ENCODE data around the gene PRDX1.

DNA sequence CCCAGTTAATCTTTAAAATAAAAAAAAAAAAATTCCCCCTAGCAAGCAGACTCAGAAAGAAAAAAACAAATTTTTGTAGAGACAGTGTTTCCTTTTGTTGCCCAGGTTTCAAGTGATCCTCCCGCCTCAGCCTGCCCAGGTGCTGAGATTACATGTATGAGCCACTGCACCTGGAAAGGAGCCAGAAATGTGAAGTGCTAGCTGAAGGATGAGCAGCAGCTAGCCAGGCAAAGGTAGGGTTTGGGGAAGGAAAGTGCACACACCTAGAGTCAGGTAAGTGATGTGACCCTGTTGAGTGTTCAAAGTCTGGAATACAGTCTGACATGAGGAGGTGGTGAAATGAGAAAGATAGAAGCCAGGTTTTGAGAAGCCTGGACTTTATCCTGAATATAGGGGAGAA is 30.6 kb upstream of the PRDX1 start:
- TF ChIP-seq, protein P1, sequence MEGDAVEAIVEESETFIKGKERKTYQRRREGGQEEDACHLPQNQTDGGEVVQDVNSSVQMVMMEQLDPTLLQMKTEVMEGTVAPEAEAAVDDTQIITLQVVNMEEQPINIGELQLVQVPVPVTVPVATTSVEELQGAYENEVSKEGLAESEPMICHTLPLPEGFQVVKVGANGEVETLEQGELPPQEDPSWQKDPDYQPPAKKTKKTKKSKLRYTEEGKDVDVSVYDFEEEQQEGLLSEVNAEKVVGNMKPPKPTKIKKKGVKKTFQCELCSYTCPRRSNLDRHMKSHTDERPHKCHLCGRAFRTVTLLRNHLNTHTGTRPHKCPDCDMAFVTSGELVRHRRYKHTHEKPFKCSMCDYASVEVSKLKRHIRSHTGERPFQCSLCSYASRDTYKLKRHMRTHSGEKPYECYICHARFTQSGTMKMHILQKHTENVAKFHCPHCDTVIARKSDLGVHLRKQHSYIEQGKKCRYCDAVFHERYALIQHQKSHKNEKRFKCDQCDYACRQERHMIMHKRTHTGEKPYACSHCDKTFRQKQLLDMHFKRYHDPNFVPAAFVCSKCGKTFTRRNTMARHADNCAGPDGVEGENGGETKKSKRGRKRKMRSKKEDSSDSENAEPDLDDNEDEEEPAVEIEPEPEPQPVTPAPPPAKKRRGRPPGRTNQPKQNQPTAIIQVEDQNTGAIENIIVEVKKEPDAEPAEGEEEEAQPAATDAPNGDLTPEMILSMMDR (conservative IDR thresholded peaks at IDR 0.05; ENCODE audit: low read depth, low read length), result no peak
- TF ChIP-seq POLR2A (IDR thresholded peaks at IDR 0.05; ENCODE audit: low read depth, low read length) (no peak), RAD21 (IDR thresholded peaks at IDR 0.05; ENCODE audit: low read length) (no peak), SMC3 (IDR thresholded peaks at IDR 0.05; ENCODE audit: low read depth, low read length) (no peak), MAZ (IDR thresholded peaks at IDR 0.05; ENCODE audit: borderline replicate concordance, low read depth, low read length) (no peak), MXI1 (IDR thresholded peaks at IDR 0.05; ENCODE audit: borderline replicate concordance, low read depth, low read length) (no peak), RCOR1 (IDR thresholded peaks at IDR 0.05; ENCODE audit: insufficient replicate concordance, low read length) (no peak), MAFK (IDR thresholded peaks at IDR 0.05; ENCODE audit: low read depth, low read length) (no peak), CHD1 (IDR thresholded peaks at IDR 0.05; ENCODE audit: low read depth, low read length) (no peak), CEBPB (IDR thresholded peaks at IDR 0.05; ENCODE audit: low read depth, low read length) (no peak), RFX5 (IDR thresholded peaks at IDR 0.05; ENCODE audit: low read depth, low read length) (no peak), FOS (IDR thresholded peaks at IDR 0.05; ENCODE audit: low read depth, low read length) (no peak)
- TF ChIP-seq, protein P2, sequence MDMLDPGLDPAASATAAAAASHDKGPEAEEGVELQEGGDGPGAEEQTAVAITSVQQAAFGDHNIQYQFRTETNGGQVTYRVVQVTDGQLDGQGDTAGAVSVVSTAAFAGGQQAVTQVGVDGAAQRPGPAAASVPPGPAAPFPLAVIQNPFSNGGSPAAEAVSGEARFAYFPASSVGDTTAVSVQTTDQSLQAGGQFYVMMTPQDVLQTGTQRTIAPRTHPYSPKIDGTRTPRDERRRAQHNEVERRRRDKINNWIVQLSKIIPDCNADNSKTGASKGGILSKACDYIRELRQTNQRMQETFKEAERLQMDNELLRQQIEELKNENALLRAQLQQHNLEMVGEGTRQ (IDR thresholded peaks at IDR 0.05; ENCODE audit: low read depth, low read length), result no peak

All from IMR-90 (cell line).